Mesothelial cell of epicardium (in vitro differentiated cells): Measurements from ENCODE around the gene DALRD3. TPM values are rescaled to one million over a fixed set of nuclear protein-coding genes. Genes with fewer than 3 reads are reported as not detected.
A peak's percentile ranks its signal among the peaks of the same experiment; 100 is the strongest.

Experiments
- DNase-seq, 2 experiments: peaks; one replicate each; pipeline ENCODE4 v3.0.0; 2021; ENCODE audit warnings: low spot score in 2 of 2; ENCODE audit not compliant: unreplicated experiment in 2 of 2
- H3K27ac Mint-ChIP-seq: 2 replicates; pipeline ENCODE4 v1.8.0; 2021; ENCODE audit warnings: mixed read lengths
- H3K27me3 Mint-ChIP-seq: 2 replicates; pipeline ENCODE4 v1.8.0; 2021; ENCODE audit warnings: low read depth, mixed read lengths
- H3K36me3 Mint-ChIP-seq: 2 replicates; pipeline ENCODE4 v1.8.0; 2021; ENCODE audit warnings: mixed read lengths
- H3K4me1 Mint-ChIP-seq: 2 replicates; pipeline ENCODE4 v1.8.0; 2021; ENCODE audit warnings: mixed read lengths
- H3K4me3 Mint-ChIP-seq: 2 replicates; pipeline ENCODE4 v1.8.0; 2021; ENCODE audit warnings: mild to moderate bottlenecking, moderate library complexity, mixed read lengths
- H3K9me3 Mint-ChIP-seq: 2 replicates; pipeline ENCODE4 v1.8.0; 2021; ENCODE audit warnings: mixed read lengths
- CTCF ChIP-seq: fragments of 200-600 bp; sonication (generic); IDR thresholded peaks from one replicate; pipeline ENCODE4 v1.5.0; 2021; ENCODE audit warnings: antibody characterized with exemption; ENCODE audit not compliant: unreplicated experiment
- total RNA-seq: library from RNA; stranded (reverse); gene quantifications from 3 replicates; pipeline ENCODE4 v1.2.1, GENCODE V29; 2021

DALRD3 gene
- total RNA-seq, 1 donor from 2014 or later, result 23.4 TPM

- Mint-ChIP-seq H3K4me1 (peaks cover 22% of the 10 kb centered on the region), H3K27ac (peak overlapping the region; percentile 100), H3K4me3 (peak overlapping the region; percentile 97), H3K27me3 (no peaks in the 10 kb centered on the region), H3K36me3 (no peaks in the 10 kb centered on the region), H3K9me3 (no peaks in the 10 kb centered on the region)
- TF ChIP-seq CTCF, result no peak
- DNase-seq, result peak in 1 of 2 experiments; percentile 53
These were observed 11.8 kb downstream of the DALRD3 start for GRCh38 chr3:49006408-49007067.

GRCh38 chr3:49005998-49006397 is 12.4 kb downstream of the DALRD3 start:
- no peak for DNase-seq
- Mint-ChIP-seq H3K36me3 (no peaks in the 10 kb centered on the region), H3K9me3 (no peaks in the 10 kb centered on the region), H3K4me3 (peak overlapping the region; percentile 97), H3K27ac (peak overlapping the region; percentile 100), H3K27me3 (no peaks in the 10 kb centered on the region), H3K4me1 (peaks cover 22% of the 10 kb centered on the region)
- TF ChIP-seq CTCF, result no peak

GRCh38 chr3:49005303-49005680 is 13.1 kb downstream of the DALRD3 start:
- H3K27ac Mint-ChIP-seq, result no peak overlapping the region
- TF ChIP-seq CTCF, result no peak
- H3K36me3 Mint-ChIP-seq, result no peaks in the 10 kb centered on the region
- H3K4me3 Mint-ChIP-seq, result no peak overlapping the region
- H3K27me3 Mint-ChIP-seq, result no peaks in the 10 kb centered on the region
- DNase-seq, result no peak
- no peaks in the 10 kb centered on the region for H3K9me3 Mint-ChIP-seq
- H3K4me1 Mint-ChIP-seq, result peaks cover 22% of the 10 kb centered on the region

GRCh38 chr3:49004352-49005302 is 13.8 kb downstream of the DALRD3 start:
- Mint-ChIP-seq H3K4me3 (no peak overlapping the region), H3K36me3 (no peaks in the 10 kb centered on the region), H3K27me3 (no peaks in the 10 kb centered on the region), H3K27ac (no peak overlapping the region), H3K9me3 (no peaks in the 10 kb centered on the region), H3K4me1 (peaks cover 22% of the 10 kb centered on the region)
- DNase-seq, result no peak
- TF ChIP-seq CTCF, result no peak

GRCh38 chr3:49001155-49001554 is 17.2 kb downstream of the DALRD3 start:
- DNase-seq, result no peak
- no peaks in the 10 kb centered on the region for H3K9me3 Mint-ChIP-seq
- no peak overlapping the region for H3K4me3 Mint-ChIP-seq
- H3K4me1 Mint-ChIP-seq, result peaks cover under 1% of the 10 kb centered on the region
- no peak for TF ChIP-seq CTCF
- no peaks in the 10 kb centered on the region for H3K27me3 Mint-ChIP-seq
- H3K27ac Mint-ChIP-seq, result no peak overlapping the region
- H3K36me3 Mint-ChIP-seq, result no peaks in the 10 kb centered on the region
